Loucy (cell line): Measurements from ENCODE around the gene GPR156.

Experiments used
- H2AFZ ChIP-seq: fragments of 200-600 bp; sonication (generic); 2 replicates; pipeline ENCODE4 v1.6.0; 2016; ENCODE audit warnings: antibody characterized with exemption, mild to moderate bottlenecking, low read length, moderate library complexity
- H3F3A ChIP-seq: fragments of 200-600 bp; 2 replicates; pipeline ENCODE4 v1.6.0; 2016; ENCODE audit warnings: antibody characterized with exemption, low read depth, mild to moderate bottlenecking
- H3K27me3 ChIP-seq: fragments of 200-600 bp; sonication (generic); 2 replicates; pipeline ENCODE4 v1.6.1; 2014; ENCODE audit warnings: low read length, mild to moderate bottlenecking; ENCODE audit not compliant: insufficient read depth, poor library complexity, severe bottlenecking
- H3K36me3 ChIP-seq: fragments of 200-600 bp; sonication (generic); 2 replicates; pipeline ENCODE4 v1.6.1; 2016; ENCODE audit warnings: low read length; ENCODE audit not compliant: insufficient read depth
- H3K4me1 ChIP-seq: fragments of 200-600 bp; sonication (generic); 2 replicates; pipeline ENCODE4 v1.5.1; 2014; ENCODE audit warnings: low read length, mild to moderate bottlenecking; ENCODE audit not compliant: insufficient read depth, poor library complexity, severe bottlenecking
- H3K4me2 ChIP-seq: fragments of 200-600 bp; sonication (generic); 2 replicates; pipeline ENCODE4 v1.6.0; 2014; ENCODE audit warnings: antibody characterized with exemption, low read length, low read depth, mild to moderate bottlenecking; ENCODE audit not compliant: poor library complexity, severe bottlenecking
- H3K4me3 ChIP-seq: fragments of 200-600 bp; sonication (generic); 2 replicates; pipeline ENCODE4 v1.5.1; 2014; ENCODE audit warnings: low read length, mild to moderate bottlenecking, mixed read lengths; ENCODE audit not compliant: poor library complexity, severe bottlenecking
- H3K79me2 ChIP-seq: fragments of 200-600 bp; sonication (generic); 2 replicates; pipeline ENCODE4 v1.6.1; 2014; ENCODE audit warnings: low read length; ENCODE audit not compliant: insufficient read depth
- H3K9ac ChIP-seq: fragments of 200-600 bp; sonication (generic); 2 replicates; pipeline ENCODE4 v1.6.0; 2014; ENCODE audit warnings: mild to moderate bottlenecking, low read depth, low read length, moderate library complexity; ENCODE audit not compliant: poor library complexity, severe bottlenecking
- H3K9me2 ChIP-seq: fragments of 200-600 bp; sonication (generic); replicated peaks from 2 replicates; pipeline ENCODE4 v1.6.1; 2016; ENCODE audit warnings: low read depth, low read length, mixed read lengths
- H3K9me3 ChIP-seq: fragments of 200-600 bp; sonication (generic); 2 replicates; pipeline ENCODE4 v1.6.1; 2014; ENCODE audit warnings: mild to moderate bottlenecking, antibody characterized with exemption, low read length, low read depth; ENCODE audit not compliant: insufficient read depth
- H4K20me1 ChIP-seq: fragments of 200-600 bp; sonication (generic); 2 replicates; pipeline ENCODE4 v1.6.0; 2014; ENCODE audit warnings: antibody characterized with exemption, low read length, mild to moderate bottlenecking; ENCODE audit not compliant: insufficient read depth, poor library complexity, severe bottlenecking
- CTCF ChIP-seq: fragments of 200-600 bp; sonication (generic); conservative IDR thresholded peaks from 2 replicates; pipeline ENCODE4 v1.5.1; 2014; ENCODE audit warnings: mild to moderate bottlenecking, antibody characterized with exemption, low read length
- EZH2phosphoT487 ChIP-seq: fragments of 200-600 bp; IDR thresholded peaks from 2 replicates; pipeline ENCODE4 v1.6.1; 2018; ENCODE audit warnings: antibody characterized with exemption, mild to moderate bottlenecking, moderate library complexity, borderline replicate concordance

GPR156 gene

DNA sequence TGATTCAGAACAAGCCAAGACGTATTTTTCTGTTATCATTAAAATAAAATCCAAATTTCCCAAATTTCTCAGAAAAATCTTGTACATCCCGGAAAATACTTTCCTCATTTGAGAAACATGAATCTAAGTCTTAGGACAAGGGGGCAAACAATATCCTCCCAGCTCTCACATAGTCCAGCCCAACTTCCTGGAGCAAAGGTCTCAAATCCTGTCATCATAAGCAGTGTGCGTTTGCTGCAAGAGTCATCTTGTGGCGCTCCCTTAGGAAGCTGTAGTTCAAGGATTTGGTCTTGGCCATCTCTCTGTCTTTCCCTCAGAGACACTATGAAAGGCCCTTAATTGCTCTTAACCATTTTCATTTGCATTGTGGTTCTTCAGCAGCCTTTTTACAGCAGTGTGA lies 133.2 kb downstream of the GPR156 start:
- Histone ChIP-seq H3K9ac (no peak overlapping the region), H3F3A (no peaks in the 10 kb centered on the region), H3K4me1 (peaks cover 25% of the 10 kb centered on the region), H2AFZ (no peak overlapping the region), H3K27me3 (no peaks in the 10 kb centered on the region), H3K9me2 (no peaks in the 10 kb centered on the region), H3K4me2 (no peak overlapping the region), H3K9me3 (peaks cover 11% of the 10 kb centered on the region; the same call in 1 of the 2 replicates), H3K79me2 (no peaks in the 10 kb centered on the region), H3K4me3 (no peak overlapping the region), H4K20me1 (no peaks in the 10 kb centered on the region), H3K36me3 (no peaks in the 10 kb centered on the region)
- TF ChIP-seq EZH2phosphoT487, result no peak
- TF ChIP-seq CTCF, result no peak

GRCh38 chr3:120148187-120148949 lies 136.7 kb downstream of the GPR156 start:
- no peak for TF ChIP-seq EZH2phosphoT487
- no peak for TF ChIP-seq CTCF
- Histone ChIP-seq H3F3A (no peaks in the 10 kb centered on the region), H3K79me2 (no peaks in the 10 kb centered on the region), H3K9ac (no peak overlapping the region), H3K36me3 (no peaks in the 10 kb centered on the region), H3K27me3 (no peaks in the 10 kb centered on the region), H3K4me1 (peaks cover 34% of the 10 kb centered on the region), H3K4me3 (peak overlapping the region; percentile 31), H3K9me3 (no peaks in the 10 kb centered on the region), H2AFZ (no peak overlapping the region), H4K20me1 (no peaks in the 10 kb centered on the region), H3K9me2 (no peaks in the 10 kb centered on the region), H3K4me2 (peak overlapping the region; percentile 43)

- no peaks in the 10 kb centered on the region for H3K9me2 ChIP-seq
- H3K4me2 ChIP-seq, result peak overlapping the region; percentile 53
- no peaks in the 10 kb centered on the region for H3K36me3 ChIP-seq
These were observed 137.8 kb downstream of the GPR156 start for GRCh38 chr3:120147072-120147871.

More at GRCh38 chr3:120147072-120147871, 137.8 kb downstream of the GPR156 start:
- Histone ChIP-seq H4K20me1 (no peaks in the 10 kb centered on the region), H2AFZ (peak overlapping the region; percentile 58; the same call in 1 of the 2 replicates), H3K9ac (peak overlapping the region; percentile 40), H3K4me3 (no peak overlapping the region), H3K4me1 (peaks cover 34% of the 10 kb centered on the region), H3K79me2 (no peaks in the 10 kb centered on the region), H3F3A (no peaks in the 10 kb centered on the region), H3K27me3 (no peaks in the 10 kb centered on the region), H3K9me3 (no peaks in the 10 kb centered on the region)
- peak; percentile 89 for TF ChIP-seq CTCF
- TF ChIP-seq EZH2phosphoT487, result no peak
